Glomerular visceral epithelial cell (primary cell): Measurements from ENCODE around the gene CAND2.
"Not testable (repeated sequence)": the region's sequence is repeated elsewhere in the genome, so short reads cannot be mapped to it uniquely, and the experiment has no call there.

ENCODE experiments used
- DNase-seq: peaks from one replicate; pipeline ENCODE4 v3.0.0-alpha.2; 2016; ENCODE audit errors: extremely low spot score

The CAND2 gene

DNA sequence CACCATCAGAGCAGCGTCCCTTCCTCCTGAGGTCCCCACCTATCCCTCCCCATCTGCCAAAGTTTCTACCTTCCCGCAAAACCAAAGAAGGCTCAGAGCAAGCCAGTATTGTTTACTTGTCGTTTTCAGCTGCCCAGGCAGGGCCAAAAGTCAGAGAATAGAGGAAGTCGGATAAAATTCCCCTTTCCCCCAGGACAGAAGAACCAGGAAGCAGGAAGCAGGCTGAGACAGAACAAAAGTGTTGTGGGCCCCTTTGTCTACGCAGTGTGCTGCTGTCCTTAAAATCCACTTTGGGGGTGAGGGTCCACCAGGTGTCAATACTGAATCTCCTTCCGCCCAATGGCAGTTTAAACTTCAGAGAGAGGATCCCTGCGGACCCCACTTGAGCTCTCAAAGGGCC, 63.4 kb downstream of the CAND2 start:
- no peak for DNase-seq

DNA sequence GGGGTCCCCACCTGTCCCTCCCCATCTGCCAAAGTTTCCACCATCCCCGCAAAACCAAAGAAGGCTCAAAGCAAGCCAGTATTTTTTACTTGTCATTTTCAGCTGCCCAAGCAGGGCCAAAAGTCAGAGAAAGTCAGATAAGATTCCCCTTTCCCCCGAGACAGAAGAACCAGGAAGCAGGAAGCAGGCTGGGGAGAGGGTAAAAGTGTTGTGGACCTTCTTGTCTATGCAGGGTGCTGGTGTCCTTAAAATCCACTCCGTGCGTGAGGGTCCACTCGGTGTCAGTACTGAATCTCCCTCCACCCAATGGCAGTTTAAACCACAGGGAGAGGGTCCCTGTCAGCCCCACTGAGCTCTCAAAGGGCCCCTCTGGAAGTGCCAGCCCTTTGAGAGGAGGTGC, 65.1 kb downstream of the CAND2 start:
- no peak for DNase-seq

DNA sequence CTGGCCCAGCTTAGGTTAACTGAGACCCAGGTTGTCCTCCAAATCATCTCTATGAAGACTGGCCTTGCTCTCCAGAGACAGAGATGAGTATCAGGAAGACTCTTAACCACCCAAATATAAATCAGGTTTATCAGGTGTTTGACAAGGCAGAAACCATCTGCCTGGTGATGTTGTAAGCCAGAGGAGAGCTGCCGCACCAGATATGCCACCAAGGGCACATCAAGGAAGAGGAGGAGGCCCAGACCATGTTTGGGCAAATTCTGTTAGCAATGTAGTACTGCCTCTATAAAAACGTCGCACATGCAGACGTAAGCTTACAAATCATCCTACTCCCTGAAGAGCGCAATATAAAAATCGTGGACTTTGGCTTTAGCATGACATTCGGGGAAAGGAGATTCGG, 65.9 kb downstream of the CAND2 start:
- DNase-seq, result no peak

DNA sequence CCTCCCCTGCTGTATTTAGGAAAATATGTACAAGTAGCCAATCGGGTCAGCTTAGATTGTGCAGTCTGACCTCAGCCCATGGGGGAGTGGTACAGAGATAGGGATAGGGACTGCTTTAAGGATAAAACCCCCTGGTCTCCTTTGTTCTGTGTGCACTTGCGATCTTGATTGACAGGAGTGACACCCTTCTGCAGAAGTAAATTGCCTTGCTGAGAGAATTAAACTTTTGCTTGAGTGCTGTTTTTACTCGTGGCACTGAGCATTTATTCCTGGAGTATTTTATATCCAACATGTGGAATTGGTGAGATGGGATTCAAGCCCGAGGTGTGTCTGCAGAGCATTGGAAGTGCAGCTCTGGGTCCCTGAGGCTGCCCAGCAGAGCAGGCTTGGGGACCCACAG, 68.8 kb downstream of the CAND2 start:
- DNase-seq, result no peak

DNA sequence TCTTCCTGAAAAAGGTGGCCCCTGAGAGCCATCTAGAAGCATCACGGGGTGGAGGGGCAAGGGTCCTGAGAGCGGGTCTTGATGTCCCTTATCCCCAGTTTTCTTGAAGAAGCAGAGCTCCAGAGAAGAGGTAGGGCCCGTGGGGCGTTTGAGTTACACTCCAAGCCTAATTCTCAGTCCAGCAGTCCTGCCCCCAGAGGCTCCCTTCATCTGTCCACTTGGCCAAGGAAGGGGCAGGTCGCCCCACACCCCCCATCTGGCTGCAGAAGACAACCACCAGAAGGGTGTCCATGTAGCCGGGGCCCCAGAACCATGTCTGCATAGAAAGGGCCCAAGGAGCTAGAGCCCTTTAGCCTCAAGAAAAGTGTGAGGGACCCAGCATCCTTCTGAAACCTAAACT, 70.4 kb downstream of the CAND2 start:
- DNase-seq, result no peak

DNA sequence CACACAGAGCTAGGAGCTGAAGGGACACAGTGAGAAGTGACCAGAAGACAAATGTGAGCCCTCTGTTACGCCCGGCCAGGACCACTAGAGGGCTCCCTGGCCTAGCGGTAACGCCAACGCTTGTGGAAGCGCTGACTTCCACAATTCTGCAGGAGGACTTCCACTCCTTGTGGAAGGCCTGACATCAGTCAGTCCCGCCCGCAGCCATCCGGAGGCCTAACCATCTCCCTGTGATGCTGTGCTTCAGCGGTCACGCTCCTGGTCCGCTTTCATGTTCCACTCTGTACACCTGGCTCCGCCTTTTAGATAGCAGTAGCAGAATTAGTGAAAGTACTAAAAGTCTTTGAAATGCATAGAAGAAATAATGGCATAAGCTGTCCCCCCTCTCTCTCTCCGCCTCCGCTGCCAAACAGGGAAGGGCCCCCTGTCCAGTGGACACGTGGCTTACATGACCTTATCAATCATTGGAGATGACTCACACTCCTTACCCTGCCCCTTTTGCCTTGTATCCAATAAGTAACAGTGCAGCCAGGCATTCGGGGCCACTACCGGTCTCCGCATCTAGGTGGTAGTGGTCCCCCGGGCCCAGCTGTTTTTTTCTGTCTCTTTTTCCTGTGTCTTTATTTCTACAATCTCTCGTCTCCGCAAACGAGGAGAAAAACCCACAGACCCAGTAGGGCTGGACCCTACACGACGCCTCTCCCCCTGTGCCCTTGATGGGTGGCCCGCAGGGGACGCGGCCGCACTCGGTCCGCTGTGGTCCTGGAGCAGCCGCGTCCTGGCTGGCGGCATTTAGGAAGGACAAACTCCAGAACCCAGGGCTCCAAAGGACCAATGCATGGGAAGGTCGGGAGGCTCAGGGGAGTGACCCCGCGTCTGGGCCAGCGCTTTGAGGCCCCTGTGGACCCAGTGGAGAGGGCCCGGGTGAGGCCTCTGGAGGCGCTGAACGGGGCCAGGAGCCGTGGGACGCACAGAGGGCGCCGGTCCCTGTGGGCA, 71.9 kb downstream of the CAND2 start:
- DNase-seq, result peak; percentile 86

DNA sequence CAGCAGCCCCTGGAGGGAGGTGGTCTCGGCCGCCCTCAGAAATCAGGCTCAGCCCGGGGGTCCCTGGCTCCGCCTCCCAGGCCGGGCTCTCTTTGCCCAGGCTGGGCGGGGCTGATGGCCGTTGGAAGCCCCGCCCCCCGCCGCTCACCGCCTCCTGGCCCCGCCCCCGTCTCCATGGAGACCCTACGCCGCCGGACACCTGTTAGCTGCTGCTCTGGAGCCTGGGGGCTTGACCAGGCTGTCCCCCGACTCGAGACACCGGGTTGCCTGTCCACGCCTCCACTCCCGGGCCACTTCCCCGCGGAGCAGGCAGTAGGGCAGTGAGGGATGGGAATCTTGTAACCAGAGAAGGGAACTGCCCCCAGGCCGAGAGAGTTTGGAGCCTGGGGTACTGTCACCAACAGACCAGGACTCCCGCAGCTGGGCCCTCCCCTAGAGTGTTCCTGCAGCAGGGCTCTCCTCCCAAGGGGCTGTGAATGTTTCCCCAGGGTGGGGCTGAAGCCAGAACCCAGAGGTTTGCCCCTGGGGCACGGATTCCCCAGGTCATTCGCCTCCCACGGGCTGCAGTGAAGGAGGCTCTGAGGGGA, 72.6 kb downstream of the CAND2 start:
- DNase-seq, result peak; percentile 18

DNA sequence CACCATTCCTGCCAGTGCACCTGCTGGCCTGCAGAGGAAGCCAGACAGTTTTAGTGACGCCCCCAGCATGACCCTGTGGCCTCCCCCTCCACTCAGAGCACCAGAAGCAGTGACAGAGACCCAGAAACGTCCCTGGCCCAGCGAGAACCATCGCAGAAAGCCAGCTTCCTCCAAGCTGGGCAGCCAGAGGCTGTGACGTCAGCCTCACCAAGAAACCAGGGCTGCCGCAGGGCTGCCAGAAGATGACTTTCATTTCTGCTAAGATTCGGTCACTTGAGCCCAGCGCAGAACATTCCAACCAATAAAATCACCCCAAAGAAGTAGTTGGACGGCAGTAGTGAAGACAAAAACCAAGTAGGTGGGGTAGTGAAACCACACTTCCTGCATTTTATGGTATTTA, 74.5 kb downstream of the CAND2 start:
- no peak for DNase-seq

DNA sequence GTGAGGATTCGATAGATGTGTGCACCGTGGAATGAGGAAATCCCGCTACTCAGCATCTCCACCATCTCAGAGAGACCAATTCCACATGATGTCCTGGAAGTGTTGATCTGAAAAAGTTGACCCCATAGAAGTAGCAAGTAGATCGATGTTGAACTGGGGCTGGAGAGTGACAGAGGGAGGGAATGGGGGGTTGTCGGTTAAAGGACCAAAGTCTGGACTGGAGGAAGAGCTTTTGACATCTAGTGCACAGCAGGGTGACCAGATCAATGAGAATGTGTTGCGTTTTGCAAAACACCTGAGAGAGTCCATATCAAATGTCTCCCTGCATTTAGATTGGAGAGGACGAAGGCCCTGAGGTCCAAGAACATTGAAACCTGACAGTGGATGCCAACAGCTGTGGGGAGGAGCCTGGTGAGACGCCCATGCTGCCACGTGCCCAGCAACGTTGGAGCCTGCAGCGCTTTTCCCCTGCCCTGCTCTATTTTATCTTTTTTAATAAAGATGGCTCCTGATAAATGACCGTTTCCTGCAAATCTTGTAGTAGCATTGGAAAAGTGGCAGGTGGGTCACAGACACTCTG, 75.0 kb downstream of the CAND2 start:
- DNase-seq, result no peak

DNA sequence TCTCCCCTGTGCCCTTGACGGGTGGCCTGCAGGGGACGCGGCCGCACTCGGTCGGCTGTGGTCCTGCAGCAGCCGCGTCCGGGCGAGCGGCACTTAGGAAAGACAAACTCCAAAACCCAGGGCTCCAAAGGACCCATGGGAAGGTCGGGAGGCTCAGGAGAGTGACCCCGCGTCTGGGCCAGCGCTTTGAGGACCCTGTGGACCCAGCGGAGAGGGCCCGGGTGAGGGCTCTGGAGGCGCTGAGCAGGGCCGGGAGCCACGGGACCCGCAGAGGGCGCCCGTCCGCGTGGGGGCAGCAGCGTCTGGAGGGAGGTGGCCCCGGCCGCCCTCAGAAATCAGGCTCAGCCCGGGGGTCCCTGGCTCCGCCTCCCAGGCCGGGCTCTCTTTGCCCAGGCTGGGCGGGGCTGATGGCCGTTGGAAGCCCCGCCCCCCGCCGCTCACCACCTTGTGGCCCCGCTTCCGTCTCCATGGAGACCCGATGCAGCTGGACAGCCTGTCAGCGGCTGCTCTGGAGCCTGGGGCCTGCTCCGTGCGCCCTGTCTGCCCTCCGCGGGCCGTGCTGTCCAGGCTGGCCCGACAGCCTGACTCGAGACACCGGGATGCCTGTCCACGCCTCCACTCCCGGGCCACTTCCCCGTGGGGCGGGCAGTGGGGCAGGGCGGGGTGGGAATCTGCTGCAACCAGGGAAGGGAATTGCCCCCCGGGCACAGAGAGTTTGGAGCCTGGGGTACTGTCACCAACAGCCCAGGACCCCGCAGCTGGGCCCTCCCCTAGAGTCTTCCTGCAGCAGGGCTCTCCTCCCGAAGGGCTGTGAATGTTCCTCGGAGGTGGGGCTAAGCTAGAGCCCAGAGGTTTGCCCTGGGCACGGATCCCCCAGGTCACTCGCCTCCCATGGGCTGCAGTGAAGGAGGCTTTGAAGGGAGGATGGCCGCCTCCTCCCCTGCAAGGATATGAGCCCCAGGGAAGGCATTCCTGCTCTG, 79.7 kb downstream of the CAND2 start:
- DNase-seq, result peak; percentile 17

DNA sequence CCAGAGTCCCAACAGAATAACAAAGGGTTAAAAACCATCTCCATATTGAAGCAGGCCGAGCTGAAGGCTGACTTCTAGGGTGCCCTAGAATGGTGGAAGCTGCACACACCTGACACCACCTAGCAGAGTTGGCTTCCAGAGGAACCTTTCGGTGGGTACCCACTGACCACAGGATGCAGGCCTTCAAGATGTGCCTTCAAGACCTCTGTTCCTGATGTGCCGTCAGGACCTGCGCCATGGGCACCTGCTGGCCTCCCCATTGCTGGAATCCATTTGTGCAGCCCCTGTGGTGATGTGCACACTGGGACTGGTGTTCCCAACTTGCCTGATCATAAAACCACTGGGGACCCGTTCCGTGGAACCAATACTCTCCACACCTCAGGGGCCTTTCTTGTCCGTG, 80.6 kb downstream of the CAND2 start:
- DNase-seq, result no peak

DNA sequence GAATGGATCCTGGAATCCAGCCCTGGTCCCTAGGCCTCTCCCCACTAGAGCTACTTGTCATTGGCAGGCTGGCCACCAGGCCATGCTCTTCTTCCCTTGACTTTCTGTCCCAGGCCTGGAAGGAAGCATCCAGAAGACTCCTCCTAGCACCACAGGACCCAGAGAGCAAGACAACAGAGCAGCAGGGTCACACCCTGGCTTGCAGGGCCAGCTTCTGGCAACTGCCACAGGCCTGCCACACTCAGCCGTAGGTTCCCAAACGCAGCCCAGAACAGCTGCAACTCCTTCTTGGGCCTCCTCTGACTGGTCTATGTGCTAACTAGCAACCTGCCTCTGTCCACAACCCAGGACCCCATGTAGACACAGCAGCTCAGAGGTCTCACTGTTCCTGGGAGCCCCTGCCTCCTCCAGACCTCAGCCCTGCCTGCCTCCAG, 81.7 kb downstream of the CAND2 start:
- no peak for DNase-seq

DNA sequence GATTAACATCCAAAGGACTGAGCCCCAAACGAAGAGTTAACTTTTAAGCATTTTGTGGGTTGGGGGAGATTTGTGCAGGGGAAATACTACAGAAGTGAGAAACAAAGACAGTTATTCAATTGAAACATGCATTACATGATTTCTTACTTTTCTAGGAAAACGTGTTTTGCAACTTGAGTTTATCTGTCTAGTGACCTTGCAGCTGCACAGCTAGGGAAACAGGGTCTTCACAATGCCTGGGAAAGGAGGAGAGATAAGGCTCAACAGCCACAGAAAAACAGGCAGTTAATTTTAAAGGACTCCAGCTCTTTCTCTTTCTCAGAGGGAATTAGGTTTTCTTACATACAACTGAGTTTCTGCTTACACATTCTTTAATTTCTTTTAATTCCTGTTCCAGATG, 82.3 kb downstream of the CAND2 start:
- not testable (repeated sequence) for DNase-seq

DNA sequence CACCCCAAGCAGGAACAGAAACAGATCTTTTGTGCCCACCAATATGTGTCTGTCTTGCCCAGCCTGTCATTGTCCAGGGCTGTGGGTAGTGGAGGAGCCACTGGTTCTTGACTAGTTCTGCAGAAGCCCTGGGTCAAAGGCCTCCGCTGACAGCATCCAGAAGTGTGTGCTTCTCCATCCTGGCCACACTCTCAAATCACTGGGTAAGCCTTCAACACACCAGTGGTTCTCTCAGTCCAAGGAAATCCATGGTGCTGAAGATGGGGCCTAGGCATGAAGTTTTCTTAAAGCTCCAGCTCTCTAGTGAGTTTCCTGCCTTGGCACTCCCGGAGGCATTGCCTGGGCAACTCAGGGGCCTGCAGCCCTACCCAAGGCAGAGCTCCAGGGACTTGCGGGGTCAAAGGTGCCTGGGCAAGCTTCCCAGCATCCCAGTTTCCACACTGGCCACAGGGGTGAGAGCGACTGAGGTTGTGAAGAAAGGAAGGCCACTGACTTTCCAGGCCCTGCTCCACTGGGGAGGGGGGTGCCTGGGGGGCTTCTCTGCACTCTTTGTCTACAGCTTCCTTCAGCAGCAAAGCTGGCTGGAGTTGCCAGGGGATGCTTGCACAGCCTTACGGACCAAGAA, 82.8 kb downstream of the CAND2 start:
- no peak for DNase-seq

DNA sequence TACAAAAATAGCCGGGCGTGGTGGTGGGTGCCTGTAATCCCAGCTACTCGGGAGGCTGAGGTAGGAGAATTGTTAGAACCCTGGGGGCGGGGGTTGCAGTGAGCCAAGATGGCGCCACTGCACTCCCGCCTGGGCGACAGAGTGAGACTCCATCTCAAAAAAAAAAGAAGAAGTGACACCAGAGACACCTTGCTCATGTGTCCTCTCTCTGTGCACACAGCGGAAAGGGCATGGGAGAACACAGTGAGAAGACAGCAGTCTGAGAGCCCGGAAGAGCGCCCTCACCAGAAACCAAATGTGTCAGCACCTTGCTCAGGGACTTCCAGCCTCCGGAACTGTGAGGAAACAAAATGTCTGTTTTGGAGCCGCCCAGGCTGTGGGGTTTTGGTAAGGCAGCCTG, 85.4 kb downstream of the CAND2 start:
- DNase-seq, result not testable (repeated sequence)

DNA sequence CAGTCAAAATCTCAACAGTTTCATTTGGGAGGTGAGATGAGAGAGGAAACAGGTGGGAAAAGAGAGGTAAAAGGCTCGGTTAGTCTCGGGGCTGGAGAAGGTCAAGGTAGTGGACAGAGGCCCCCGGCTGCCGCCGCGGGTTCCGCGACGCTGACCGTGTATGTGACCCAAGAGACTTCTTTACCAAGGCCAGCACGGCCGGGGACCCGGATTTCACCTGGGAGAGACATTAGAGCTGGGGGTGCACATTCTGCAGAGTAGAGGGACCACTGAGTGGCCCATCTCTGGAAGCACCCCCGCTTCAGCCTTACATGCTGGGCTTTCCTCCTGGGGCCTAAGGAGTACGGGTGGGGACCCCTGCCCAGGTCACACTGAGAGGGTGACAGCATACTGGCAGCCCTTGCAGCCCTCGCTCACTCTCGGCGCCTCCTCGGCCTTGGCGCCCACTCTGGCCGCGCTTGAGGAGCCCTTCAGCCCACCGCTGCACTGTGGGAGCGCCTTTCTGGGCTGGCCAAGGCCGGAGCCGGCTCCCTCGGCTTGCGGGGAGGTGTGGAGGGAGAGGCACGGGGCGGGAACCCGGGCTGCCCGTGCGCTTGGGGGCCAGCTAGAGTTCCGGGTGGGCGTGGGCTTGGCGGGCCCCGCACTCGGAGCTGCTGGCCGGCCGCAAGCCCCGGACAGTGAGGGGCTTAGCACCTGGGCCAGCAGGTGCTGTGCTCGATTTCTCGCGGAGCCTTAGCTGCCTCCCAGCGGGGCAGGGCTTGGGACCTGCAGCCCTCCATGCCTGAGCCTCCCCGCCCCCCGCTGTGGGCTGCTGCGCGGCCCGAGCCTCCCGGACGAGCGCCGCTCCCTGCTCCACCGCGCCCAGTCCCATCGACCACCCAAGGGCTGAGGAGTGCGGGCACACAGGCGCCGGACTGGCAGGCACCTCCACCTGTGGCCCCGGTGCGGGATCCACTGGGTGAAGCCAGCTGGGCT, 86.1 kb downstream of the CAND2 start:
- no peak for DNase-seq

DNA sequence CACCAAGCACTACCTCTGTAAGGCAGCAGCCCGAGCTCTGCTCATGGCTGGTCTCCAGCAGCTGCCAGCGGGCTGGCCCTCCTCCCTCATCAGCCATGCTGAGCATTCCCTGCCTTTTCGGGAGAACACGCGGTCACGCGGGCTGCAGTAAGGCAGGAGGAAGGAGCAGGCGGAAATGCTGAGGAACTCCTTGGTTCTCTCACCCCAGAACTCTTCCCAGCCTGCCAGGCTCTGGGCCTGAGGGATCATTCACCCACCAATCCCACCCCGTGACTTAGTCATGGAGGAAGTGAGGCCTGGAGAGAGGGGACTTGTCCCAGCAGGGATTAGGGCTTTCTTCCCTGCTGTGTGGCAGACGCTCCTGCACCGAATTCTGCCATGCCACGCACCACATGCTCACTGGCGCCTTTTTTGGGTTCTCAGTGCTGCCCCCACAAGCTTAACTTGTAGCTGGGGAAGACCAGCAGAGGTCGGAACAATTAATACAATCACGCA, 87.8 kb downstream of the CAND2 start:
- DNase-seq, result no peak
